Measurements from ENCODE around the gene GPC6.

The GPC6 gene

GRCh38 chr13:94007072-94007471 lies 780.5 kb downstream of the GPC6 start:
- H3K4me3 ChIP-seq (replicated peaks; ENCODE audit: low read depth, low read length) = no peak overlapping the region
- no peak for DNase-seq (ENCODE audit: low read depth)
- no peak for TF ChIP-seq CTCF (IDR thresholded peaks at IDR 0.05; ENCODE audit: low read length, missing control alignments)

DNA sequence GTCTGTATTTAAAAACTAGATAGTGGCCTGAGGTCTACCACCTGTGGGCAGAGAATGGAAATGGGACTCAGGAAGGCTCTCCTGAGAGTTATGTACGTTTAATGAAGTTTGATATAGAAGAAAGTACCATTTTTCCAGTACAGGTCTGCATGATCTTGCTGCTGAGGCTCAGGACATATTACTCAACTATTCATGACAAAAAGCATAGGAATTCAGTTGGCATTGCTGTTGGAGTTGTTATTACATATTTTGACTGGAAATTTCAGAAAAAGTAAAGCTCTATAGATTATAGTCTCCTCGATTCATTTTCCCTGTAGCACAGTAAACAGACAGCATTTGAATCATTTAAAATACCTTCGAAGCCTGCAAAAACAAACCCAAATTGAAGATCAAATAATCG lies 783.1 kb downstream of the GPC6 start:
- no peak overlapping the region for H3K4me3 ChIP-seq (replicated peaks; ENCODE audit: low read depth, low read length)
- DNase-seq (ENCODE audit: low read depth) = peak; percentile 70
- TF ChIP-seq CTCF (IDR thresholded peaks at IDR 0.05; ENCODE audit: low read length, missing control alignments) = no peak

GRCh38 chr13:94014461-94014860 lies 787.9 kb downstream of the GPC6 start:
- no peak overlapping the region for H3K4me3 ChIP-seq (replicated peaks; ENCODE audit: low read depth, low read length)
- no peak for DNase-seq (ENCODE audit: low read depth)
- TF ChIP-seq CTCF (IDR thresholded peaks at IDR 0.05; ENCODE audit: low read length, missing control alignments) = no peak

- no peak for TF ChIP-seq CTCF (IDR thresholded peaks at IDR 0.05; ENCODE audit: low read length, missing control alignments)
- no peak for DNase-seq (ENCODE audit: low read depth)
- no peak overlapping the region for H3K4me3 ChIP-seq (replicated peaks; ENCODE audit: low read depth, low read length)
Observed at GRCh38 chr13:94020426-94020825, 793.8 kb downstream of the GPC6 start.

GRCh38 chr13:94020833-94021232 lies 794.2 kb downstream of the GPC6 start:
- TF ChIP-seq CTCF (IDR thresholded peaks at IDR 0.05; ENCODE audit: low read length, missing control alignments) = no peak
- DNase-seq (ENCODE audit: low read depth) = no peak
- H3K4me3 ChIP-seq (replicated peaks; ENCODE audit: low read depth, low read length) = no peak overlapping the region

DNA sequence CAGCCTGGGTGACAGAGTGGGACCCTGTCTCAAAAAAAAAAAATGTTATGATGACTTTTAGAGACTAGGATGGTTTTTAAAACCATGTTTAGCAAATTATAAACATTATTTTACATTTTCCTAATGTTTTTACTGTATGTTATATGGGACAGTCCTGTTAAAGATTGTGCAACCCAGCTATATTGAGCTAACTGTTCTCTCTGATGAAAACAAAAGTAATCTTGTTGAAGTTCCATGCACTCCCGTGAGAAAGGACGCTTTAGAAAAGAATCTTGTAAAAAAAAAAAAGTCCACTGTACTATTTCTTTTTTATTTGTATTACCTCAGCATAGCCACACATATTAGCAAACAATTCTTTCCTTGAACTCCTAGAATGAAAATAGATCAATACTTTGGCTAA lies 801.6 kb downstream of the GPC6 start:
- no peak overlapping the region for H3K4me3 ChIP-seq (replicated peaks; ENCODE audit: low read depth, low read length)
- no peak for TF ChIP-seq CTCF (IDR thresholded peaks at IDR 0.05; ENCODE audit: low read length, missing control alignments)
- no peak for DNase-seq (ENCODE audit: low read depth)

- DNase-seq (ENCODE audit: low read depth) = no peak
- H3K4me3 ChIP-seq (replicated peaks; ENCODE audit: low read depth, low read length) = no peak overlapping the region
Observed at GRCh38 chr13:94028650-94029049, 802.0 kb downstream of the GPC6 start.

More at GRCh38 chr13:94028650-94029049, 802.0 kb downstream of the GPC6 start:
- TF ChIP-seq CTCF (IDR thresholded peaks at IDR 0.05; ENCODE audit: low read length, missing control alignments) = no peak
